Stimulated activated CD4-positive, alpha-beta T cell treated with anti-CD3 and anti-CD28 coated beads, Interleukin-1b, Interleukin-23, amount 100 ng/mL, for 1 hour (primary cell): ENCODE measurements around the gene MAFG.

ENCODE experiments used
- DNase-seq, 2 donors: peaks; one replicate each; pipeline ENCODE4 v3.0.0-alpha.2; 2020; ENCODE audit warnings: low read depth in 2 of 2

MAFG gene

GRCh38 chr17:81927653-81928543, at the start of gene MAFG:
Gene MAFG, minus strand, starts transcription at chr17:81927735. Its CDS starts 4,550 bp downstream, at chr17:81923185.
- DNase-seq, result peak; percentile 75

GRCh38 chr17:81976332-81977210, 49.0 kb upstream of the MAFG start:
- DNase-seq, result no peak

- no peak for DNase-seq
These were observed 45.9 kb upstream of the MAFG start for GRCh38 chr17:81973432-81973831.

- no peak for DNase-seq
These were observed 41.6 kb upstream of the MAFG start for GRCh38 chr17:81968850-81969812.

- no peak for DNase-seq
These were observed 40.8 kb upstream of the MAFG start for GRCh38 chr17:81968396-81968745.

- peak; percentile 67 to 78 for DNase-seq
These were observed 40.2 kb upstream of the MAFG start for GRCh38 chr17:81967533-81968395.

GRCh38 chr17:81967244-81967532, 39.7 kb upstream of the MAFG start:
- DNase-seq, result no peak

- no peak for DNase-seq
These were observed 39.1 kb upstream of the MAFG start for GRCh38 chr17:81966343-81967243.

GRCh38 chr17:81964081-81964849, 36.7 kb upstream of the MAFG start:
- no peak for DNase-seq

- no peak for DNase-seq
These were observed 35.2 kb upstream of the MAFG start for GRCh38 chr17:81962499-81963441.

GRCh38 chr17:81961521-81962498, 34.3 kb upstream of the MAFG start:
- DNase-seq, result no peak

GRCh38 chr17:81961087-81961511, 33.6 kb upstream of the MAFG start, which contains the start of gene NOTUM:
Gene NOTUM, minus strand, starts transcription at chr17:81961187. Its CDS starts 278 bp downstream, at chr17:81960909.
- no peak for DNase-seq

GRCh38 chr17:81960130-81960958, 32.8 kb upstream of the MAFG start:
- DNase-seq, result no peak

GRCh38 chr17:81959362-81960129, 32.0 kb upstream of the MAFG start:
- peak; percentile 70 to 80 for DNase-seq
